K562 (cell line): ENCODE data around the gene FOXRED2. TPM values are rescaled to one million over a fixed set of nuclear protein-coding genes. Genes with fewer than 3 reads are reported as not detected.

Experiments used
- ATF2 ChIP-seq: sonication (generic); formaldehyde crosslinking; IDR thresholded peaks from 2 replicates; pipeline ENCODE4 v1.8.1; 2022; ENCODE audit warnings: missing genetic modification reagents
- CREM ChIP-seq: IDR thresholded peaks from 2 replicates; pipeline ENCODE4 v1.6.1; 2014; ENCODE audit warnings: antibody characterized with exemption, low read depth
- CTBP1 ChIP-seq: fragments of 450-650 bp; IDR thresholded peaks from 2 replicates; pipeline ENCODE4 v1.6.1; 2016; ENCODE audit warnings: borderline replicate concordance
- HNRNPLL ChIP-seq: fragments of 200-400 bp; formaldehyde crosslinking; IDR thresholded peaks from 2 replicates; pipeline ENCODE4 v1.6.1; 2017; ENCODE audit warnings: low read length, low read depth, mild to moderate bottlenecking; ENCODE audit not compliant: poor library complexity, severe bottlenecking
- SMARCE1 ChIP-seq: fragments of 450-650 bp; IDR thresholded peaks from 2 replicates; pipeline ENCODE4 v1.7.1; 2016; ENCODE audit warnings: mild to moderate bottlenecking
- THAP12 ChIP-seq: fragments of 250-450 bp; sonication (Bioruptor Pico); IDR thresholded peaks from 2 replicates; pipeline ENCODE4 v1.9.0; 2021; ENCODE audit warnings: mild to moderate bottlenecking, inconsistent platforms
- U2AF1 ChIP-seq: fragments of 200-400 bp; formaldehyde crosslinking; optimal IDR thresholded peaks from 2 replicates; pipeline ENCODE3; 2017; ENCODE audit warnings: mild to moderate bottlenecking, low read depth, low read length, moderate library complexity
- ZNF444 ChIP-seq: fragments of 250-450 bp; sonication (Bioruptor Pico); IDR thresholded peaks from 2 replicates; pipeline ENCODE4 v1.4.0; 2020; ENCODE audit warnings: mild to moderate bottlenecking, moderate library complexity
- ZSCAN29 ChIP-seq: fragments of 450-650 bp; IDR thresholded peaks from 2 replicates; pipeline ENCODE4 v1.6.1; 2017
- polyA plus RNA-seq, 8 experiments: library from polyadenylated mRNA; depleted of rRNA in 4 of 8; stranded (reverse) in 5 of 8; unstranded in 3 of 8; fragments of >200 nt; fragmentation: Nextera tagmentation in 2 of 8; fragmentation: Illumina TruSeq in 1 of 8; extraction: Ambion mirVana in 2 of 8; extraction: Trizol in 1 of 8; gene quantifications; 2 replicates each; pipeline versions ENCODE4 v1.2.1 to v1.2.3, GENCODE V29; 2011 to 2014; ENCODE audit warnings: inconsistent platforms in 1 of 8, missing spikeins in 1 of 8
- total RNA-seq, 7 experiments: library from RNA; depleted of rRNA in 6 of 7; stranded (reverse); fragments of >200 nt in 6 of 7; fragmentation: Illumina TruSeq in 2 of 7; extraction: Trizol in 2 of 7; gene quantifications; 2 replicates each; pipeline versions ENCODE4 v1.2.1 to v1.2.3, GENCODE V29; 2011 to 2021; ENCODE audit warnings: low replicate concordance in 1 of 7
- TF ChIP-seq, protein P1 (sequence below): fragments of 250-450 bp; sonication (Bioruptor Pico); IDR thresholded peaks from 2 replicates; pipeline ENCODE4 v1.4.0; 2020; ENCODE audit warnings: mild to moderate bottlenecking, moderate library complexity
- TF ChIP-seq, protein P2 (sequence below): fragments of 250-450 bp; sonication (Bioruptor Pico); IDR thresholded peaks from 2 replicates; pipeline ENCODE4 v1.5.1; 2021; ENCODE audit warnings: mild to moderate bottlenecking
- TF ChIP-seq, protein P3 (sequence below): fragments of 250-450 bp; sonication (Bioruptor Pico); IDR thresholded peaks from 2 replicates; pipeline ENCODE4 v1.8.0; 2021; ENCODE audit warnings: moderate library complexity, mild to moderate bottlenecking, inconsistent platforms
- TF ChIP-seq, protein P4 (sequence below): fragments of 250-450 bp; sonication (Bioruptor Pico); IDR thresholded peaks from 2 replicates; pipeline ENCODE4 v1.5.0; 2021; ENCODE audit warnings: mild to moderate bottlenecking, moderate library complexity

The FOXRED2 gene
- total and polyA plus RNA-seq, 9 of the 15 experiments (the other 6 are each of a cell fraction or from before 2014, with no cell fraction given), result 2.8 to 48.4 (median 7.8) TPM

GRCh38 chr22:36541831-36542411, 35.1 kb upstream of the FOXRED2 start (continued):
- TF ChIP-seq, protein P1, sequence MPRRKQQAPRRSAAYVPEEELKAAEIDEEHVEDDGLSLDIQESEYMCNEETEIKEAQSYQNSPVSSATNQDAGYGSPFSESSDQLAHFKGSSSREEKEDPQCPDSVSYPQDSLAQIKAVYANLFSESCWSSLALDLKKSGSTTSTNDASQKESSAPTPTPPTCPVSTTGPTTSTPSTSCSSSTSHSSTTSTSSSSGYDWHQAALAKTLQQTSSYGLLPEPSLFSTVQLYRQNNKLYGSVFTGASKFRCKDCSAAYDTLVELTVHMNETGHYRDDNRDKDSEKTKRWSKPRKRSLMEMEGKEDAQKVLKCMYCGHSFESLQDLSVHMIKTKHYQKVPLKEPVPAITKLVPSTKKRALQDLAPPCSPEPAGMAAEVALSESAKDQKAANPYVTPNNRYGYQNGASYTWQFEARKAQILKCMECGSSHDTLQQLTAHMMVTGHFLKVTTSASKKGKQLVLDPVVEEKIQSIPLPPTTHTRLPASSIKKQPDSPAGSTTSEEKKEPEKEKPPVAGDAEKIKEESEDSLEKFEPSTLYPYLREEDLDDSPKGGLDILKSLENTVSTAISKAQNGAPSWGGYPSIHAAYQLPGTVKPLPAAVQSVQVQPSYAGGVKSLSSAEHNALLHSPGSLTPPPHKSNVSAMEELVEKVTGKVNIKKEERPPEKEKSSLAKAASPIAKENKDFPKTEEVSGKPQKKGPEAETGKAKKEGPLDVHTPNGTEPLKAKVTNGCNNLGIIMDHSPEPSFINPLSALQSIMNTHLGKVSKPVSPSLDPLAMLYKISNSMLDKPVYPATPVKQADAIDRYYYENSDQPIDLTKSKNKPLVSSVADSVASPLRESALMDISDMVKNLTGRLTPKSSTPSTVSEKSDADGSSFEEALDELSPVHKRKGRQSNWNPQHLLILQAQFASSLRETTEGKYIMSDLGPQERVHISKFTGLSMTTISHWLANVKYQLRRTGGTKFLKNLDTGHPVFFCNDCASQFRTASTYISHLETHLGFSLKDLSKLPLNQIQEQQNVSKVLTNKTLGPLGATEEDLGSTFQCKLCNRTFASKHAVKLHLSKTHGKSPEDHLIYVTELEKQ (CRISPR knock-in tag), result no peak
- no peak for TF ChIP-seq ZSCAN29
- TF ChIP-seq, protein P2, sequence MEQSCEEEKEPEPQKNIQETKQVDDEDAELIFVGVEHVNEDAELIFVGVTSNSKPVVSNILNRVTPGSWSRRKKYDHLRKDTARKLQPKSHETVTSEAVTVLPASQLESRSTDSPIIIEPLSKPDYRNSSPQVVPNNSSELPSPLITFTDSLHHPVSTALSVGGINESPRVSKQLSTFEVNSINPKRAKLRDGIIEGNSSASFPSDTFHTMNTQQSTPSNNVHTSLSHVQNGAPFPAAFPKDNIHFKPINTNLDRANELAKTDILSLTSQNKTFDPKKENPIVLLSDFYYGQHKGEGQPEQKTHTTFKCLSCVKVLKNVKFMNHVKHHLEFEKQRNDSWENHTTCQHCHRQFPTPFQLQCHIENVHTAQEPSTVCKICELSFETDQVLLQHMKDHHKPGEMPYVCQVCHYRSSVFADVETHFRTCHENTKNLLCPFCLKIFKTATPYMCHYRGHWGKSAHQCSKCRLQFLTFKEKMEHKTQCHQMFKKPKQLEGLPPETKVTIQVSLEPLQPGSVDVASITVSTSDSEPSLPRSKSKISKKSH (CRISPR knock-in tag), result no peak
- no peak for TF ChIP-seq ZNF444
- no peak for TF ChIP-seq THAP12 (CRISPR knock-in tag)
- no peak for TF ChIP-seq CREM
- TF ChIP-seq, protein P3, sequence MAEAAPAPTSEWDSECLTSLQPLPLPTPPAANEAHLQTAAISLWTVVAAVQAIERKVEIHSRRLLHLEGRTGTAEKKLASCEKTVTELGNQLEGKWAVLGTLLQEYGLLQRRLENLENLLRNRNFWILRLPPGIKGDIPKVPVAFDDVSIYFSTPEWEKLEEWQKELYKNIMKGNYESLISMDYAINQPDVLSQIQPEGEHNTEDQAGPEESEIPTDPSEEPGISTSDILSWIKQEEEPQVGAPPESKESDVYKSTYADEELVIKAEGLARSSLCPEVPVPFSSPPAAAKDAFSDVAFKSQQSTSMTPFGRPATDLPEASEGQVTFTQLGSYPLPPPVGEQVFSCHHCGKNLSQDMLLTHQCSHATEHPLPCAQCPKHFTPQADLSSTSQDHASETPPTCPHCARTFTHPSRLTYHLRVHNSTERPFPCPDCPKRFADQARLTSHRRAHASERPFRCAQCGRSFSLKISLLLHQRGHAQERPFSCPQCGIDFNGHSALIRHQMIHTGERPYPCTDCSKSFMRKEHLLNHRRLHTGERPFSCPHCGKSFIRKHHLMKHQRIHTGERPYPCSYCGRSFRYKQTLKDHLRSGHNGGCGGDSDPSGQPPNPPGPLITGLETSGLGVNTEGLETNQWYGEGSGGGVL (CRISPR knock-in tag), result no peak
- TF ChIP-seq ATF2 (CRISPR knock-in tag), result no peak
- TF ChIP-seq HNRNPLL, result no peak
- TF ChIP-seq SMARCE1, result peak; percentile 57; the same call in 1 of the 2 replicates
- TF ChIP-seq, protein P4, sequence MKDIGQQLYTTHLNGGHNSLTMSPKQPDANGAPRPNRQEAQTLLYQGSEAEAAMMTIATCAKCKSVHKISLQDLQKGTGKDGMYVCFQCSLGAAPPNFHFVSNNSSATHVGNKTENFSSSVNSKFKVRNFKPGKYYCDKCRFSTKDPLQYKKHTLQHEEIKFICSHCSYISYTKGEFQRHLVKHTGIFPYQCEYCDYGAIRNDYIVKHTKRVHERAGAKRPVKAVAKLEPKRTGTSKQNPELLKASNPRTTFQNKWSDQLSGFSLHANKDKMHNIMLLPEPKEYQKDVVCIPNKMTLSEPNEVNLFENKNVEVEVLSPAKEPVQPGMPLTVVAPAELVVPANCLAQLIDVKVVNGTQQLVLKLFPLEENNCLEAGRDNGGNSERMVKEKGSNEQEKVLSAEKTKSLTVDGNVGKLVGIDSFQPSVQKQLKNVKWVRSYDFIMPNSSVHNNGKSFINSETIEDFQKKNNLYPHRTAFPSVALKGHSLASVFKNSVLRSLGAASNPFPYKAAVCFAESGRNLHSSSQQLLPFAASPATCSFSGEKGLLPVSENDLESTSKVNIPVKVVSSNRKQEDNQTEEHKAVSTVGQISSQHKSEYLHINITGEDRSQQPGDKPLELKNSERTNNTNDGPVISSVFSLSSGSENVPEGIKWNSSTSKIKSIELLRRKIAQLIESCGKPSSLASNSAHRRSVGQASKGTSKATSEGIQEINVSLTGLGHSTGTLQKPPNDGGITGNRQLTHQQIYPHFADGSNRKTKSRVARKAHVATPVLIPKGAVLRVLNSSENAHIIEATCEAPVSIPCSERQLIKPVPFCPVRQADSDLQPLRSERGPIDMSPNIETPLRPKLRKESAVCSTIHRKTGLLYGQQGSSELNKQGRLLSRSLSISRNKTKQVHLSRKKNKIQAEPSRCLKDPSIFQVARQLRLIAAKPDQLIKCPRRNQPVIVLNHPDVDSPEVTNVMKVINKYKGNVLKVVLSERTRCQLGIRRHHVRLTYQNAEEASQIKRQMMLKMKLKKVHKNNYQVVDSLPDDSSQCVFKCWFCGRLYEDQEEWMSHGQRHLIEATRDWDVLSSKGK (CRISPR knock-in tag), result no peak
- TF ChIP-seq CTBP1, result peak; percentile 61; the same call in 1 of the 2 replicates
- TF ChIP-seq U2AF1, result no peak
